GM15510 (cell line): ENCODE measurements around the gene ZSCAN5C.

ENCODE experiments used
- POLR2A ChIP-seq: IDR thresholded peaks from 3 replicates; pipeline ENCODE4 v1.6.1; 2011; ENCODE audit warnings: borderline replicate concordance; ENCODE audit not compliant: insufficient read length; ENCODE audit errors: extremely low read depth

Gene ZSCAN5C, protein sequence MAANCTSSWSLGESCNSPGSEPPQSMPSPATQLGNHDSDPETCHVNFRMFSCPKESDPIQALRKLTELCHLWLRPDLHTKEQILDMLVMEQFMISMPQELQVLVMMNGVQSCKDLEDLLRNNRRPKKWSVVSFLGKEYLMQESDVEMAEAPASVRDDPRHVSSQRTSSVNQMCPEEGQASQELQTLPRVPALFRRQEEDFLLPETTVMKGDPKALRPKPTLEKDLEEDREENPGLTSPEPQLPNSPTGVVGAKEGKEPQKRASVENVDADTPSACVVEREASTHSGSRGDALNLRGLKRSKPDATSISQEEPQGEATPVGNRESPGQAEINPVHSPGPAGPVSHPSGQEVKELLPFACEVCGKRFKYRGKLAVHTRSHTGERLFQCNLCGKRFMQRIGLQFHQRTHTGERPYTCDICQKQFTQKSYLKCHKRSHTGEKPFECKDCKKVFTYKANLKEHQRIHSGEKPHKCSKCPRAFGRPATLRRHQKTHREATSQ

DNA sequence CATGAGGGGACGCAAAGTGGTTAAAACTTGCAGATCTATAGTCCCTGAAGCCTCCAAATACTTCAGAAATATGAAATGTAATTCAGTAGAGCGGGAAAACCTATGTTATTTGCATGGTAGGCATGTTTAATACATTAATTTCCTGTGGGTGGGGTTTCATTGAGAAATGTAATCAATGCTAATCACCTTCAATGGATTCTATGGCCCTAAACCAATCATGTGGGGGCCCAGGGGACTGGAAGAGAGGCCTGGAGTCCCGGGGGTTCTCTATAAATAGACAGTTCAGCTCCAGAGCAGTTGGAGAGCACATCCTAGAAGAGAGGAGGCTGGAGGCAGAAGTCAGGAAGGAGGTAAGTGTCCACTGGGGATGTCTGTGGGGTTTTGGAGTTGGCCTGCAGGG, at the start of gene ZSCAN5C:
TSS of gene ZSCAN5C (plus strand) at position 301 of the 400 bp plus-strand sequence. CDS start 3,641 bp downstream, outside the sequence.
- no peak for TF ChIP-seq POLR2A

GRCh38 chr19:56152644-56153043, 49.4 kb upstream of the ZSCAN5C start:
- TF ChIP-seq POLR2A: no peak

DNA sequence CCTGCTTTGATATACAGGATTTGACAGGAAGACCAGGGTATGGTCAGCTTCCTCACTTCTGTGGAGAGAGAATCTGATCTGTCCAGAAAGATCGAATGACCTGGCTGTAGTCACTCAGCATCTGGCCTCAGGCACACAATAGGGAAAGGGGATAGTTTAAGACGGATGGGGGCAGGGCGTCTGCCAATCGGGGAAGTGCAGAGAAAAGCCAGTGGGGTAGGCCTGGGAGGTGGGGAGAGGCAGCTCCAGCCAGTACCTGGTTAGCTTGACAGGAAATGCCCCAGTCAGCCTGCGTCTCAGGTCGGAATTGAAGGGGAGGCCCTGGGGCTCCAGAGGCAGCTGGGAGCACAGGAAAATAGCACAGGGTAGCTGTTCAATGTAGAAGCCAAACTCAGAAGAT, 48.6 kb upstream of the ZSCAN5C start:
- TF ChIP-seq POLR2A: no peak

DNA sequence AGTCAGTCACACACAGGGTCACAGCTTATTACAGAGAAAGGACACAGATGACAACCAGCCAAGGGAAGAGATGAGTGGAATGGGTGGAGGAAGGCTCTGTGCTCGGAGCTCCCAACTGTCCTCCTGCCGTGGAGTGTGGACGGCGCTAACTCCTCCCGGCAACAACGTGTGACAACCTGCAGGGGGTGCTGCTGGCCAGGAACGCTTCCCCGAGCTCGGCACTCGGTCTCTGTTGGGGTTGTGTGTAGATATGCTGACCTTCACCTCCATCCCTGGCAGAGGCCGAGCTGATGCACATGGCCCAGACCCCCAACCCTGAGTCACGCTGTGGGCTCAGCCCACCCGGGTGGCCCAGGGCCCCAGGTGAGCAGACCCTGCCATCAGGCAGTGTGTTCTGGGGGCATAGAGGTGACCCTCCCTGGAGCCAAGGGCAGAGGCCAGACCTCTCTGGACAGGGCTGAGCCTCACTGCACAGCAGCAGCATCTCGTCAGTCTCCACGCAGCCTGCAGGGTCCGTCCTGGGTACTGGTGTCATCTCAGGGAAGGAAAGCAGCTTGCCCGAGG, 46.9 kb upstream of the ZSCAN5C start:
- no peak for TF ChIP-seq POLR2A

- TF ChIP-seq POLR2A: no peak
Observed at GRCh38 chr19:56156768-56157167, 45.3 kb upstream of the ZSCAN5C start.

DNA sequence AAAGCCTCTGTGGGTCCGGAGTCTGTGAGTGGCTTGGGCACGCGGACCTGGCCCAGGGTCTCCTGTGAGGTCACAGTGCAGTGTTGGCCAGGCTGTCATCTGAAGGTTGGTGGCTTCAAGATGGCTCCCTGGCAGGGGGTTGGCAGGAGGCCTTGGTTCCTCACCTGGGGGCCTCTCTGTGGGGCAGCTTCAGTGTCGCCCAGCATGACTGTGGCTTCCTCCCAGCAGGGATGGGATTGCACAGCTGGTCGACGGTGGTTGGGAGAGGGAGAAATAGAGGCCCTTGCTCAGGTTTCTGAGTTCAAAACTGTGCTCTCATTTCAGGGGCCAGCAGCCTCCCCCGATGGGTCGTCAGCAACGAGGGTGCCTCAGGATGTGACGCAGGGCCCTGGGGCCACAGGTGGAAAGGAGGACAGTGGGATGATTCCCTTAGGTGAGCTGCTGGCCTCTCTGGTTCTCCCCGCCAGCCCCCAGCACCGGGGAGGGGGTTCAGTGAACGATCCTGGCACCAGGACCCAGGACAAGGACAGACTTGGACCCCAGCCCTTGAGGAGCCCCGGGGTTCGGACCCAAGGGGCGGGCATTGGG, 43.8 kb upstream of the ZSCAN5C start:
- no peak for TF ChIP-seq POLR2A

GRCh38 chr19:56159009-56159559, 43.0 kb upstream of the ZSCAN5C start:
- TF ChIP-seq POLR2A: no peak

- TF ChIP-seq POLR2A: no peak
Observed at GRCh38 chr19:56159622-56160271, 42.3 kb upstream of the ZSCAN5C start.

DNA sequence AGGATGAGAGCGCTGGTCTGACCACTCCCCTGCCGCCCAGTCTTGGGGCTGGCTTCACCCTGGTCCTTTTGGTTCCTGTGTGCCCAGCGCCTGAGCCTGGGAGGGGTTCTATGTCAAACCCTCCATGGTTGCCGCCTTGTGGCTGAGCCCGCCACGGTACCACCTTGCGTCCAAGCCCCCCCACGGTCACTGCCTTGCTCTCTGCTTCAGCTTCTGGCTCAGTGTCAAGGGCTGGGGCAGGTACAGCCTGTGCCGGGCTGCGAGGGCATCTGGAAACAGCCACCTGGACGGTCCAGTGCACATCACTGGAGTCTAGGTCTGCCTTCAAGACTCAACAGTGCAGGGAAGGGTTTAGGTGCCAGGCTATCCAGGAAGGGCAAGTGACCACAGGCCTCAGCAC, 40.5 kb upstream of the ZSCAN5C start:
- no peak for TF ChIP-seq POLR2A

DNA sequence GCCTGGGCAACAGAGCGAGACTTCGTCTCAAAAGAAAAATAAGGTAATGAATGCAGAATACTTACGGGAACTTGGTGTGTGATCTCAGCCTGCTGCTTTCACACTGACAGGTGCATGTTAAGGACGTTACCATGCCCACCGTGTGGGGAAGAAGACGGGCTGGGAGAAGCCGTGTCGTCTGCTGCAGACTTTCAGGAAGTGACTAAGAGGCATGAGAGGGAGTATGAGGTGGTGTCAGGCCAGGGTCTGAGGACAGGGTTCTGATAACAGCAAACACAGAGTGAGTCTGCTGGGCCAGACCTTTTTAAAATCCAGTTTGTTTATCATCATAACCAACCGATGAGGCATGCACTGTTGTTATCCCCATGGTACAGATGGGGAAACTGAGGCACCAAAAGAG, 39.8 kb upstream of the ZSCAN5C start:
- no peak for TF ChIP-seq POLR2A

GRCh38 chr19:56163097-56163496, 39.0 kb upstream of the ZSCAN5C start:
- TF ChIP-seq POLR2A: no peak

- TF ChIP-seq POLR2A: no peak
Observed at GRCh38 chr19:56167064-56167578, 35.0 kb upstream of the ZSCAN5C start.

DNA sequence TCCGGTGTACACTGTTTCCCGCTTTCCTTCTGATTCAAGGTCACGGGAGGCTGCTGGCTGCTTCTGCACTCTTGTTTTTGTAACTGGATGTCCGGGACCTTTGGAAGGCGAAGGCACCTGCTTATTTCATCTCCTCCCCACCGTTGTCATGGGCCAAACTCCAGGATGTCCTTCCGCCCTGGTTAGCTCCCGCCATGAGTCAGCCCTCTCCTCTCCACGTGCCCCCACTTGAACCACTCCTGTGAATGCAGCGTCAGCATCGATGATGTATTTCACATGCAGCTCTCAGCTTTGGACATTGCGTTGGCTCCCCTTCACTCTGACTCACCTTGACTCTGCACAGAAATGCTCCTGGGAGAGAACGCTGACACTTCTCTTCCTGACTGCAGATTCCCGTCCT, 31.8 kb upstream of the ZSCAN5C start:
- TF ChIP-seq POLR2A: no peak

DNA sequence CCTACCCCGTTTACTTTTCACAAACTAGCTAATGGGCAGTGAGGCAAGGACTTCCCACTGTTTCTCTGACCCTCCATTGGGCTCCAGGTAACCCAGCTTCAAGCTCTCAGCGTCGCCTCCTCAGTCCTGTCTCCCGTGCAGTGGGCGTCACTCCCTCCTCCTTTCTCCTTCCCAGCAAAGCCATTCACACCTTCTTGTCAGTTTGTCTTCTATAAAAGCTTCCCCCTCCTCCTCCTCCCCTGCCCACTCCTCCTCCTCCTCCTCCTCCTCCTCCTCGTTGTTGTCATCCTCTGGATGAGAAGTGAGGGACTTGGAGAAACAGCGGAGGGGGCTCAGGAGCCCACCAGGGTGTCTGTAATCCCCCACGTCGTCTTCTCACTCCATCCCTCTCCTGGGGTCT, 28.0 kb upstream of the ZSCAN5C start:
- TF ChIP-seq POLR2A: no peak

GRCh38 chr19:56174550-56174949, 27.5 kb upstream of the ZSCAN5C start:
- TF ChIP-seq POLR2A: no peak
